GM21825 (cell line): ENCODE data around the gene P2RX7.
"Not testable (repeated sequence)": the region's sequence is repeated elsewhere in the genome, so short reads cannot be mapped to it uniquely, and the experiment has no call there.

ENCODE experiments used
- ATAC-seq: cut with Tn5 transposase; IDR thresholded peaks from one replicate; pipeline ENCODE4 v1.9.1; 2021; ENCODE audit warnings: mild to moderate bottlenecking, moderate library complexity; ENCODE audit not compliant: unreplicated experiment

The P2RX7 gene

GRCh38 chr12:121202407-121203355, 70.0 kb downstream of the P2RX7 start:
- no peak for ATAC-seq

GRCh38 chr12:121203482-121203881, 70.8 kb downstream of the P2RX7 start:
- ATAC-seq, result no peak

GRCh38 chr12:121205491-121205890, 72.8 kb downstream of the P2RX7 start:
- no peak for ATAC-seq

GRCh38 chr12:121208571-121208970, 75.9 kb downstream of the P2RX7 start:
- ATAC-seq, result not testable (repeated sequence)

GRCh38 chr12:121209221-121209620, 76.5 kb downstream of the P2RX7 start:
- no peak for ATAC-seq

- peak; percentile 84 for ATAC-seq
Measured at GRCh38 chr12:121209624-121210572, 77.2 kb downstream of the P2RX7 start, which contains the start of gene P2RX4. TSS of gene P2RX4 (plus strand) at chr12:121210129. CDS start at chr12:121210165, 36 bp downstream.

GRCh38 chr12:121212875-121213274, 80.2 kb downstream of the P2RX7 start:
- ATAC-seq, result no peak

- ATAC-seq, result no peak
Measured at GRCh38 chr12:121214166-121214777, 81.6 kb downstream of the P2RX7 start.

GRCh38 chr12:121214855-121215745, 82.4 kb downstream of the P2RX7 start:
- no peak for ATAC-seq

GRCh38 chr12:121216102-121216501, 83.4 kb downstream of the P2RX7 start:
- ATAC-seq, result no peak

GRCh38 chr12:121217063-121217462, 84.4 kb downstream of the P2RX7 start:
- ATAC-seq, result no peak

GRCh38 chr12:121217761-121218160, 85.1 kb downstream of the P2RX7 start:
- ATAC-seq, result no peak

GRCh38 chr12:121218588-121219352, 86.1 kb downstream of the P2RX7 start:
- ATAC-seq, result no peak

- ATAC-seq, result no peak
Measured at GRCh38 chr12:121219353-121219986, 86.8 kb downstream of the P2RX7 start.

- ATAC-seq, result no peak
Measured at GRCh38 chr12:121222847-121223246, 90.2 kb downstream of the P2RX7 start.

- no peak for ATAC-seq
Measured at GRCh38 chr12:121223292-121224285, 90.9 kb downstream of the P2RX7 start.

GRCh38 chr12:121224591-121224990, 91.9 kb downstream of the P2RX7 start:
- ATAC-seq, result no peak
